ENCODE results near the gene SERPINE2. TPM values are rescaled to one million over a fixed set of nuclear protein-coding genes. Genes with fewer than 3 reads are reported as not detected.

The SERPINE2 gene
- total RNA-seq, 1 donor from 2014 or later: 24.6 TPM

GRCh38 chr2:223954401-223954800, 84.7 kb downstream of the SERPINE2 start:
- H3K4me1 Mint-ChIP-seq (ENCODE audit: low read depth, unreplicated experiment): peaks cover 7% of the 10 kb centered on the region
- H3K36me3 Mint-ChIP-seq (ENCODE audit: unreplicated experiment): no peaks in the 10 kb centered on the region
- no peak for TF ChIP-seq CTCF (IDR thresholded peaks at IDR 0.05; ENCODE audit: partially characterized antibody, unreplicated experiment)
- H3K4me3 Mint-ChIP-seq (ENCODE audit: unreplicated experiment): no peak overlapping the region
- H3K9me3 Mint-ChIP-seq (ENCODE audit: unreplicated experiment): peaks cover 3% of the 10 kb centered on the region
- DNase-seq: no peak
- no peak overlapping the region for H3K27ac Mint-ChIP-seq (ENCODE audit: unreplicated experiment)
- peaks cover 6% of the 10 kb centered on the region for H3K27me3 Mint-ChIP-seq (ENCODE audit: unreplicated experiment)

GRCh38 chr2:223952280-223952968, 86.7 kb downstream of the SERPINE2 start:
- H3K27me3 Mint-ChIP-seq (ENCODE audit: unreplicated experiment): peaks cover 7% of the 10 kb centered on the region
- no peaks in the 10 kb centered on the region for H3K36me3 Mint-ChIP-seq (ENCODE audit: unreplicated experiment)
- peak overlapping the region; percentile 12 for H3K4me3 Mint-ChIP-seq (ENCODE audit: unreplicated experiment)
- no peak for DNase-seq
- H3K4me1 Mint-ChIP-seq (ENCODE audit: low read depth, unreplicated experiment): peaks cover 13% of the 10 kb centered on the region
- H3K9me3 Mint-ChIP-seq (ENCODE audit: unreplicated experiment): peaks cover 3% of the 10 kb centered on the region
- no peak for TF ChIP-seq CTCF (IDR thresholded peaks at IDR 0.05; ENCODE audit: partially characterized antibody, unreplicated experiment)
- peak overlapping the region; percentile 88 for H3K27ac Mint-ChIP-seq (ENCODE audit: unreplicated experiment)

GRCh38 chr2:223950448-223951347, 88.4 kb downstream of the SERPINE2 start:
- no peaks in the 10 kb centered on the region for H3K36me3 Mint-ChIP-seq (ENCODE audit: unreplicated experiment)
- peaks cover 3% of the 10 kb centered on the region for H3K27me3 Mint-ChIP-seq (ENCODE audit: unreplicated experiment)
- H3K27ac Mint-ChIP-seq (ENCODE audit: unreplicated experiment): no peak overlapping the region
- H3K4me1 Mint-ChIP-seq (ENCODE audit: low read depth, unreplicated experiment): peaks cover 16% of the 10 kb centered on the region
- peaks cover 3% of the 10 kb centered on the region for H3K9me3 Mint-ChIP-seq (ENCODE audit: unreplicated experiment)
- no peak overlapping the region for H3K4me3 Mint-ChIP-seq (ENCODE audit: unreplicated experiment)
- DNase-seq: no peak
- no peak for TF ChIP-seq CTCF (IDR thresholded peaks at IDR 0.05; ENCODE audit: partially characterized antibody, unreplicated experiment)

- Mint-ChIP-seq H3K27me3 (ENCODE audit: unreplicated experiment) (peaks cover 3% of the 10 kb centered on the region), H3K9me3 (ENCODE audit: unreplicated experiment) (peaks cover 3% of the 10 kb centered on the region), H3K4me3 (ENCODE audit: unreplicated experiment) (no peak overlapping the region), H3K4me1 (ENCODE audit: low read depth, unreplicated experiment) (peaks cover 16% of the 10 kb centered on the region), H3K27ac (ENCODE audit: unreplicated experiment) (no peak overlapping the region), H3K36me3 (ENCODE audit: unreplicated experiment) (no peaks in the 10 kb centered on the region)
- TF ChIP-seq CTCF (IDR thresholded peaks at IDR 0.05; ENCODE audit: partially characterized antibody, unreplicated experiment): no peak
- no peak for DNase-seq
Measured at GRCh38 chr2:223949241-223949840, 89.7 kb downstream of the SERPINE2 start.
